HEK293 (cell line): ENCODE measurements around the gene MCF2L.

Experiments
- CTCF ChIA-PET: fragments of 350-600 bp; formaldehyde crosslinking; extraction: SDS; loops from one replicate; lab custom pipeline; 2021; ENCODE audit warnings: antibody characterized with exemption; lab: Yijun Ruan, JAX
- POLR2A ChIA-PET: fragments of 300-600 bp; formaldehyde crosslinking; extraction: SDS; loops from one replicate; lab custom pipeline; 2020; ENCODE audit warnings: antibody characterized with exemption, inconsistent platforms; lab: Yijun Ruan, JAX
- H3K27ac ChIP-seq: fragments of 200-500 bp; sonication (Bioruptor generic); 2 replicates; pipeline ENCODE4 v1.5.1; 2014; ENCODE audit warnings: low read depth, low read length, control low read depth, inconsistent platforms; ENCODE audit errors: extremely low read depth
- H3K36me3 ChIP-seq, 2 experiments: fragments of 200-500 bp in 1 of 2; sonication (Bioruptor generic) in 1 of 2; 1 replicate in 1 of 2; 2 replicates in 1 of 2; pipeline ENCODE4 v1.5.1; 2014 to 2017; ENCODE audit warnings: inconsistent platforms in 2 of 2, low read length in 2 of 2; ENCODE audit not compliant: control insufficient read depth in 2 of 2, insufficient read depth in 1 of 2
- H3K4me1 ChIP-seq: fragments of 200-500 bp; sonication (Bioruptor generic); 2 replicates; pipeline ENCODE4 v1.5.1; 2014; ENCODE audit warnings: mild to moderate bottlenecking, low read length, inconsistent platforms; ENCODE audit not compliant: control insufficient read depth, insufficient read depth
- H3K4me3 ChIP-seq: 2 replicates; pipeline ENCODE4 v1.5.1; 2011; ENCODE audit warnings: low read depth, mild to moderate bottlenecking, control low read depth, low read length, moderate library complexity
- H3K9me3 ChIP-seq: fragments of 200-500 bp; sonication (Bioruptor generic); 2 replicates; pipeline ENCODE4 v1.5.1; 2014; ENCODE audit warnings: low read depth, low read length, inconsistent platforms; ENCODE audit not compliant: control insufficient read depth, insufficient read depth
- BCL11B ChIP-seq: fragments of 450-650 bp; formaldehyde crosslinking; IDR thresholded peaks from 2 replicates; pipeline ENCODE4 v1.5.1; 2016; ENCODE audit warnings: low read depth, missing biosample characterization, missing genetic modification characterization
- ELK4 ChIP-seq: IDR thresholded peaks from 2 replicates; pipeline ENCODE4 v1.6.1; 2011; ENCODE audit warnings: mild to moderate bottlenecking, low read depth, low read length, borderline replicate concordance
- GLI2 ChIP-seq: fragments of 450-650 bp; formaldehyde crosslinking; IDR thresholded peaks from 2 replicates; pipeline ENCODE4; 2017; ENCODE audit warnings: missing biosample characterization, missing genetic modification characterization, low read depth, borderline replicate concordance
- HOXA7 ChIP-seq: sonication (generic); formaldehyde crosslinking; IDR thresholded peaks from 2 replicates; pipeline ENCODE4 v1.8.1; 2022; ENCODE audit warnings: missing genetic modification reagents, borderline replicate concordance
- YY2 ChIP-seq: fragments of 450-650 bp; formaldehyde crosslinking; IDR thresholded peaks from 2 replicates; pipeline ENCODE4 v1.5.1; 2016; ENCODE audit warnings: missing biosample characterization, missing genetic modification characterization
- ZBTB7A ChIP-seq: fragments of 450-650 bp; formaldehyde crosslinking; IDR thresholded peaks from 2 replicates; pipeline ENCODE4 v1.5.1; 2016; ENCODE audit warnings: low read depth, missing biosample characterization, missing genetic modification characterization
- ZFP3 ChIP-seq: fragments of 450-650 bp; formaldehyde crosslinking; IDR thresholded peaks from 2 replicates; pipeline ENCODE4 v1.5.1; 2016; ENCODE audit warnings: low read depth, missing biosample characterization, missing genetic modification characterization
- ZFP37 ChIP-seq: fragments of 450-650 bp; formaldehyde crosslinking; IDR thresholded peaks from 2 replicates; pipeline ENCODE4 v1.5.1; 2016; ENCODE audit warnings: missing biosample characterization, missing genetic modification characterization
- ZIC2 ChIP-seq: fragments of 450-650 bp; formaldehyde crosslinking; IDR thresholded peaks from 2 replicates; pipeline ENCODE4 v1.5.1; 2016; ENCODE audit warnings: missing biosample characterization, missing genetic modification characterization
- ZNF140 ChIP-seq: fragments of 450-650 bp; formaldehyde crosslinking; IDR thresholded peaks from 2 replicates; pipeline ENCODE4 v1.5.1; 2016; ENCODE audit warnings: missing biosample characterization, missing genetic modification characterization
- ZNF169 ChIP-seq: fragments of 450-650 bp; formaldehyde crosslinking; IDR thresholded peaks from 2 replicates; pipeline ENCODE4 v1.5.1; 2016; ENCODE audit warnings: missing biosample characterization, missing genetic modification characterization
- ZNF248 ChIP-seq: fragments of 450-650 bp; formaldehyde crosslinking; IDR thresholded peaks from 2 replicates; pipeline ENCODE4 v1.5.1; 2017; ENCODE audit warnings: missing biosample characterization, missing genetic modification characterization
- ZNF266 ChIP-seq: fragments of 450-650 bp; formaldehyde crosslinking; IDR thresholded peaks from 2 replicates; pipeline ENCODE4 v1.5.1; 2016; ENCODE audit warnings: missing biosample characterization, missing genetic modification characterization, low read depth
- ZNF350 ChIP-seq: fragments of 450-650 bp; formaldehyde crosslinking; IDR thresholded peaks from 2 replicates; pipeline ENCODE4 v1.5.0; 2017; ENCODE audit warnings: missing biosample characterization, mild to moderate bottlenecking, missing genetic modification characterization
- ZNF398 ChIP-seq: fragments of 450-650 bp; formaldehyde crosslinking; IDR thresholded peaks from 2 replicates; pipeline ENCODE4 v1.5.1; 2017; ENCODE audit warnings: missing biosample characterization, missing genetic modification characterization
- ZNF580 ChIP-seq: fragments of 450-650 bp; formaldehyde crosslinking; IDR thresholded peaks from 2 replicates; pipeline ENCODE4 v1.5.1; 2016; ENCODE audit warnings: missing biosample characterization, missing genetic modification characterization
- ZNF610 ChIP-seq: fragments of 450-650 bp; formaldehyde crosslinking; IDR thresholded peaks from 2 replicates; pipeline ENCODE4 v1.5.1; 2016; ENCODE audit warnings: missing biosample characterization, missing genetic modification characterization, borderline replicate concordance
- ZNF785 ChIP-seq: fragments of 450-650 bp; formaldehyde crosslinking; IDR thresholded peaks from 2 replicates; pipeline ENCODE4 v1.5.1; 2016; ENCODE audit warnings: missing biosample characterization, missing genetic modification characterization
- ZNF792 ChIP-seq: fragments of 450-650 bp; formaldehyde crosslinking; IDR thresholded peaks from 2 replicates; pipeline ENCODE4 v1.5.1; 2016; ENCODE audit warnings: missing biosample characterization, missing genetic modification characterization

MCF2L gene

GRCh38 chr13:112932971-112933370 is 36.0 kb upstream of the MCF2L start:
- no peak overlapping the region for H3K27ac ChIP-seq
- H3K36me3 ChIP-seq, result no peaks in the 10 kb centered on the region
- H3K4me3 ChIP-seq, result no peak overlapping the region
- no peaks in the 10 kb centered on the region for H3K9me3 ChIP-seq
- ChIA-PET CTCF (interaction anchor here (1.1 to 2.2 kb wide), 5 partner anchors 7 to 884 kb away, joined by 3 to 8 read pairs (median 5); no protein-coding TSS in a partner anchor), POLR2A (no interaction called here)
- TF ChIP-seq ZNF169 (no peak), BCL11B (tag by site-specific recombination) (no peak)
- peaks cover 7% of the 10 kb centered on the region for H3K4me1 ChIP-seq

GRCh38 chr13:112933649-112934048 is 35.4 kb upstream of the MCF2L start:
- ChIA-PET CTCF (no interaction called here), POLR2A (no interaction called here)
- no peak overlapping the region for H3K27ac ChIP-seq
- H3K4me3 ChIP-seq, result no peak overlapping the region
- H3K36me3 ChIP-seq, result no peaks in the 10 kb centered on the region
- peaks cover 7% of the 10 kb centered on the region for H3K4me1 ChIP-seq
- no peaks in the 10 kb centered on the region for H3K9me3 ChIP-seq
- TF ChIP-seq ZNF398 (tag by site-specific recombination), result no peak
- TF ChIP-seq HOXA7, result no peak

- H3K9me3 ChIP-seq, result no peaks in the 10 kb centered on the region
- H3K4me1 ChIP-seq, result peaks cover 7% of the 10 kb centered on the region
- no peak overlapping the region for H3K27ac ChIP-seq
- no peaks in the 10 kb centered on the region for H3K36me3 ChIP-seq
- peak; percentile 95 for TF ChIP-seq ZIC2 (tag by site-specific recombination)
- TF ChIP-seq ZNF580 (tag by site-specific recombination), result no peak
- no peak for TF ChIP-seq ZNF266
- no peak overlapping the region for H3K4me3 ChIP-seq
- CTCF ChIA-PET, result no interaction called here
- POLR2A ChIA-PET, result no interaction called here
Observed at GRCh38 chr13:112934078-112934477, 34.9 kb upstream of the MCF2L start.

GRCh38 chr13:112938680-112939079 is 30.3 kb upstream of the MCF2L start:
- H3K27ac ChIP-seq, result no peak overlapping the region
- ChIA-PET POLR2A (no interaction called here), CTCF (interaction anchor here (0.6 to 0.8 kb wide), 2 partner anchors 32 to 91 kb away, joined by 3 read pairs; no protein-coding TSS in a partner anchor)
- H3K4me3 ChIP-seq, result no peak overlapping the region
- no peaks in the 10 kb centered on the region for H3K36me3 ChIP-seq
- H3K9me3 ChIP-seq, result no peaks in the 10 kb centered on the region
- TF ChIP-seq ZNF610 (tag by site-specific recombination), result no peak
- TF ChIP-seq ELK4, result no peak
- no peak for TF ChIP-seq ZNF248 (tag by site-specific recombination)
- TF ChIP-seq ZNF140, result no peak
- TF ChIP-seq ZNF785, result no peak
- TF ChIP-seq ZNF792, result no peak
- TF ChIP-seq YY2, result no peak
- no peak for TF ChIP-seq ZFP3
- no peak for TF ChIP-seq ZNF350 (tag by site-specific recombination)
- TF ChIP-seq GLI2 (tag by site-specific recombination), result no peak
- TF ChIP-seq ZFP37 (tag by site-specific recombination), result no peak
- no peak for TF ChIP-seq ZBTB7A (tag by site-specific recombination)
- no peaks in the 10 kb centered on the region; the same call in 1 of the 2 replicates for H3K4me1 ChIP-seq
